Measurements from ENCODE around the gene NOXA1. TPM values are rescaled to one million over a fixed set of nuclear protein-coding genes. Genes with fewer than 3 reads are reported as not detected.

The NOXA1 gene, protein sequence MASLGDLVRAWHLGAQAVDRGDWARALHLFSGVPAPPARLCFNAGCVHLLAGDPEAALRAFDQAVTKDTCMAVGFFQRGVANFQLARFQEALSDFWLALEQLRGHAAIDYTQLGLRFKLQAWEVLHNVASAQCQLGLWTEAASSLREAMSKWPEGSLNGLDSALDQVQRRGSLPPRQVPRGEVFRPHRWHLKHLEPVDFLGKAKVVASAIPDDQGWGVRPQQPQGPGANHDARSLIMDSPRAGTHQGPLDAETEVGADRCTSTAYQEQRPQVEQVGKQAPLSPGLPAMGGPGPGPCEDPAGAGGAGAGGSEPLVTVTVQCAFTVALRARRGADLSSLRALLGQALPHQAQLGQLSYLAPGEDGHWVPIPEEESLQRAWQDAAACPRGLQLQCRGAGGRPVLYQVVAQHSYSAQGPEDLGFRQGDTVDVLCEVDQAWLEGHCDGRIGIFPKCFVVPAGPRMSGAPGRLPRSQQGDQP
- total RNA-seq = 2.6 and 3.9 TPM in 2 replicates

DNA sequence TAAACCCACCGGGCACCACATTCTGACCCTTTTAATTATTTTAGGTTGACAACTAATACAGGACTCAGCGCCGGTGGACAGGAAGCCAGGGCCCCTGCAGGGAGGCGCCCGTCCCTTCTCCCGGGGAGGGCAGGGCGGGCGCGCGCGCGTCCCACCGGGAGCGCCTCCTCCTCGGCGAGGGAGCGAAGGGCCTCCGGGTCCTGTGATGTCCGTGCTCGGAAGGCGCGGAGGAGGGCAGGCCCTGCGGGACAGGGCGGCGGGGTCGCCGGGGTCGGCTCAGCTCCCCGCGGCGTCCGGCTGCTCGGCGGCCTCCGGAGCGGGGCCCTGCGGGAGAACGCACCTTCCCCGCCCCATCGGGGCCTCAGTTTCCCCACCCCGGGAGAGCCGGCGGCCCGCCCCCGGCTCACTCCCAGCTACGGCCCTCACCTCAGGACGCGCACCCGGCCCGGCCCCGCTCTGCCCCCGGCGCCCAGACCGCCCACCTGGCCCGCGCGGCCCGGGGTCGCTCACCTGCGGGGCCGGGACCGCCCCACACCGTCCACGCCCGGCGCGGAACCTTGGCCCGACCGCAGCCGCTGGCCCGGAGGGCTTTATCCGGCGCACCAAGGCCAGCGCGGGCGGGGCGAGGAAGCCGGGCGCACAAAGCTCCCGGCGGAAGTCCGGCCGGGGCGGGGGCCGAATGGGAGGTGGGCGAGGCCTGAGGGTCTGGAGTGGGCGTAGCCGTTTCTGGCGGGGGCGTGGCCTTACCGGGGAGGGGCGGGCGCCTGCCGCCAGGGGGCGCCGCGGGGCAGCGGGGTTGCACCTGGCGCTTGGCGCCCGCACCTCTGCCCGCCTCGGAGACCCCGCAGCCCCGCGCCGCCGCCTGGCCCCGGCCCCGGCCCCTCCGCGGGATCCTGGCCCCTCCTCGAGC lies at the start of gene NOXA1, which contains the start of gene EXD3:
Gene NOXA1, plus strand, starts transcription at position 790 of the 910 bp plus-strand sequence. CDS start 137 bp downstream, outside the sequence.
Gene EXD3, minus strand, starts transcription at position 559 of the 910 bp plus-strand sequence. CDS start 27,805 bp downstream, outside the sequence.
- TF ChIP-seq, protein P1, sequence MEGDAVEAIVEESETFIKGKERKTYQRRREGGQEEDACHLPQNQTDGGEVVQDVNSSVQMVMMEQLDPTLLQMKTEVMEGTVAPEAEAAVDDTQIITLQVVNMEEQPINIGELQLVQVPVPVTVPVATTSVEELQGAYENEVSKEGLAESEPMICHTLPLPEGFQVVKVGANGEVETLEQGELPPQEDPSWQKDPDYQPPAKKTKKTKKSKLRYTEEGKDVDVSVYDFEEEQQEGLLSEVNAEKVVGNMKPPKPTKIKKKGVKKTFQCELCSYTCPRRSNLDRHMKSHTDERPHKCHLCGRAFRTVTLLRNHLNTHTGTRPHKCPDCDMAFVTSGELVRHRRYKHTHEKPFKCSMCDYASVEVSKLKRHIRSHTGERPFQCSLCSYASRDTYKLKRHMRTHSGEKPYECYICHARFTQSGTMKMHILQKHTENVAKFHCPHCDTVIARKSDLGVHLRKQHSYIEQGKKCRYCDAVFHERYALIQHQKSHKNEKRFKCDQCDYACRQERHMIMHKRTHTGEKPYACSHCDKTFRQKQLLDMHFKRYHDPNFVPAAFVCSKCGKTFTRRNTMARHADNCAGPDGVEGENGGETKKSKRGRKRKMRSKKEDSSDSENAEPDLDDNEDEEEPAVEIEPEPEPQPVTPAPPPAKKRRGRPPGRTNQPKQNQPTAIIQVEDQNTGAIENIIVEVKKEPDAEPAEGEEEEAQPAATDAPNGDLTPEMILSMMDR (IDR thresholded peaks at IDR 0.05) = no peak
- DNase-seq (peak; percentile 97), ATAC-seq (ENCODE audit: low read depth) (peak; percentile 95)
- Mint-ChIP-seq H3K36me3 (ENCODE audit: low read depth) (peaks cover 3% of the 10 kb centered on the region), H3K9me3 (no peaks in the 10 kb centered on the region), H3K27ac (peak within 1 kb of the TSS; percentile 24), H3K27me3 (no peaks in the 10 kb centered on the region), H3K4me1 (peaks cover 13% of the 10 kb centered on the region), H3K4me3 (peak within 1 kb of the TSS; percentile 81)
- ChIA-PET POLR2A (interaction anchor here (0.6 to 2.1 kb wide), 19 partner anchors 11 to 696 kb away, joined by 3 to 18 read pairs (median 5); partner anchors contain the start of genes ENTPD8, MAN1B1, MRPL41 and NRARP), CTCF (interaction anchor here (0.8 to 1.7 kb wide), 6 partner anchors 11 to 136 kb away, joined by 3 to 8 read pairs (median 5); partner anchors contain the start of gene NRARP)
- intact Hi-C loops (cut with micrococcal nuclease) = loop anchor here (1.0 to 5.0 kb wide), 6 partner anchors 22 to 336 kb away; partner anchors contain the start of genes MAN1B1, NRARP and TUBB4B

DNA sequence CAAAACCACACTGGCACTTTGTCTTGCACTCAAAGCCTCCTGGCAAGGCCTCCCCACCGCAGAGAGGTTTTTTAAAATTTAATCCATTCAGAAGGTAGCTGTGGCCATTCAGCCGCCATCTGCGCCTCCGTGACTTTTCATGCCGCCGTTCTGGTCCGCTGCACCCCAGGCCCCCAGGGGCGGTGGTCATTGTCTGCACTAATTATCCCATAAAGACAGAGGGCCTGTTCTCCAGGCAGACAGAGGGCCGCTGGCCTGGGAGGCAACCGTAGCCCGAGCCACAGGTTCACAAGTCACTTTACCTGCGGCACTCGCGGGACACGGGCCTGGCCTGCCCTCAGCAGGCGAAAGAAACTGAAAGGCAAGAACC lies 49.6 kb upstream of the NOXA1 start:
- Mint-ChIP-seq H3K27me3 (no peaks in the 10 kb centered on the region), H3K9me3 (no peaks in the 10 kb centered on the region), H3K4me1 (no peaks in the 10 kb centered on the region), H3K27ac (no peak overlapping the region), H3K36me3 (ENCODE audit: low read depth) (no peaks in the 10 kb centered on the region), H3K4me3 (no peak overlapping the region)
- CTCF ChIA-PET = no interaction called here
- TF ChIP-seq, protein P1 (IDR thresholded peaks at IDR 0.05) = no peak
- intact Hi-C loops (cut with micrococcal nuclease) = no loop called here
- DNase-seq (no peak), ATAC-seq (ENCODE audit: low read depth) (no peak)
- POLR2A ChIA-PET = no interaction called here

DNA sequence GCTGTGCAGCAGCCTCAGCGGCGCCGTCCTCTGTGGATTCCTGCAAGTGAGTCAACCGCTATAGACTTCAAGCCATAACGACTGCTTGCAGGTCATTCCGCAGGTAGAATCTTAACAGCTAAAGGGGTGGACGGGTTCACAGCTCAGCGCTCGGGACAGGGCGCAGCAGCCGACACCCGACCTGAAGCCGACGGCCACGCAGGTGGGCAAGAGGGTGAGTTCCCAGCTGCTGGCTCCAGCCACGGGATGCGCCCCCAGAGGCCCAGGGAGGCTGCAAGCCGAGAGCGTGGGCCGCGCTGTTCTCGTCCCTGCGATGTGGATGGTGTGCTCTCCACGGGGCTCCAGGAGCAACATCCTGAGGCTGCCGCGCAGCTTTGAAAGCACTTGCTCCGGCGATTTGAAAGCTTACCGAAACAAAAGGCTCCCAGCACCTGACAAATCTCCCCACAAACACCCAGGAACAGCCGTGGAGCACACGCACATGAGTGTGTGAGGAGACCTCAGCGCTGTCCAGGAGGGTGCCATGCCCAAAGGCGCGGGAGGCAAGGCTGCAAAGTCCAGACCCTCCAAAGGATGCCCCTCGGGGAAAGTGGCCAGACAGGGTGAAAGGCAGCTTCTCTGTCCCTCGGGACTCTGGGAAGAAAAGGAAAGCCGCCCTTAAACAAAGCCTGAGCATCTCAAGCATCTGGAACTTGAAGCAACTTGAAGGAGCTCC lies 48.9 kb upstream of the NOXA1 start:
- no peaks in the 10 kb centered on the region for H3K36me3 Mint-ChIP-seq (ENCODE audit: low read depth)
- DNase-seq (no peak), ATAC-seq (ENCODE audit: low read depth) (no peak)
- no peak overlapping the region for H3K4me3 Mint-ChIP-seq
- TF ChIP-seq, protein P1 (IDR thresholded peaks at IDR 0.05) = no peak
- no peak overlapping the region for H3K27ac Mint-ChIP-seq
- H3K27me3 Mint-ChIP-seq = no peaks in the 10 kb centered on the region
- ChIA-PET POLR2A (no interaction called here), CTCF (no interaction called here)
- H3K4me1 Mint-ChIP-seq = no peaks in the 10 kb centered on the region
- H3K9me3 Mint-ChIP-seq = no peaks in the 10 kb centered on the region
- intact Hi-C loops (cut with micrococcal nuclease) = no loop called here

DNA sequence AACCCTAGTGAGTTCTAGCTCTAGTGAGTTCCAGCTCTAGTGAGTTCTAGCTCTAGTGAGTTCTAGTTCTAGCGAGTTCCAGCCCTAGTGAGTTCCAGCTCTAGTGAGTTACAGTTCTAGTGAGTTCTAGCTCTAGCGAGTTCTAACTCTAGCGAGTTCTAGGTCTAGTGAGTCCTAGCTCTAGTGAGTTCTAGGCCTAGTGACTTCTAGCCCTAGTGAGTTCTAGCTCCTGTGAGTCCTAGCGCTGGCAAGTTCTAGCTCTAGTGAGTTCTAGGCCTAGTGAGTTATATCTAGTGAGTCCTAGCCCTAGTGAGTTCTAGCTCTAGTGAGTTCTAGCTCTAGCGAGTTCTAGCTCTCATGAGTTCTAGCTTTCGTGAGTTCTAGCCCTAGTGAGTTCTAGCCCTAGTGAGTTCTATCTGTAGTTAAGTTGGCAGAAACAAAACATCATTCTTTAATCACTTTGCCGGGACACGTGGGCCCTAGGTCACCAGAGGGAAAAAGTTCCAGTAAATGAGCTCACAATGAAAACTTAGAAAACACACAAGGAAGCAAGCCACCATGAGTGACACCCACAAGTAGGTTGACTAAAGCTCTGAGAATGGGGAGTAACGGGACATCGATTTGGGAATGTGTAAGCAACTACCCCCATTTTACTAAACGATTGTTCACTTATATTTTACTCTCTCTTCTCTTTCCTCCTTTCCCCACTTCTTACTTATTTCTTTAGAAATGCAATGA lies 47.7 kb upstream of the NOXA1 start:
- Mint-ChIP-seq H3K27me3 (no peaks in the 10 kb centered on the region), H3K36me3 (ENCODE audit: low read depth) (no peaks in the 10 kb centered on the region), H3K4me3 (no peak overlapping the region), H3K27ac (no peak overlapping the region), H3K4me1 (no peaks in the 10 kb centered on the region), H3K9me3 (no peaks in the 10 kb centered on the region)
- ChIA-PET POLR2A (no interaction called here), CTCF (no interaction called here)
- TF ChIP-seq, protein P1 (IDR thresholded peaks at IDR 0.05) = no peak
- no peak for DNase-seq
- intact Hi-C loops (cut with micrococcal nuclease) = no loop called here
- no peak for ATAC-seq (ENCODE audit: low read depth)

Measured in activated B cell treated with CpG ODN at 0.5 μM for 24 hours (primary cell).